GM18520 (cell line): ENCODE data around the gene LIPC.

Experiments
- ATAC-seq: cut with Tn5 transposase; IDR thresholded peaks from one replicate; pipeline ENCODE4 v1.9.1; 2021; ENCODE audit not compliant: unreplicated experiment

LIPC gene

GRCh38 chr15:58605931-58606530, 174.2 kb downstream of the LIPC start:
- ATAC-seq: no peak

DNA sequence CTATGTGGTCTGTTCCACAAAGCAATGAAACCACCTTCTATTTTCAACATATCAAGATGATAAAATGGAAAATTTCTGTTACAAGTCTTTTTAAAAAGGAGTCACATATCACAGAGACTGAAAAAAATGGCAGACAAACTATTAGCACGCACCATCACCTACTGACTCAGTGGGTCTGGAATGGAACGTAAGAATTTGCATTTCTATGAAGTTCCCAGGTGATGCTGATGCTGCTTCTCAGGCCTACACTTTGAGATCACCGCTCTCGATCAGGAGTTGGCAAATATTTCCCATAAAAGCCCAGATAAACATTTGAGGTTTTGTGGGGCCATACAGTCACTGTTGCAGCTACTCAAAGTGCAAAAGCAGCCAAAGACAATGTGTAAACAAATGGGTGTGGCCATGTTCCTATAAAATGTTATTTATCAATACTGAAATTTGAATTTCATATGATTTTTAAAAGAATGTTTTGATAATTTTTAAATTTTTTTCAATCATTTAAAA, 174.8 kb downstream of the LIPC start:
- ATAC-seq: no peak

GRCh38 chr15:58608129-58608590, 176.4 kb downstream of the LIPC start:
- ATAC-seq: no peak

DNA sequence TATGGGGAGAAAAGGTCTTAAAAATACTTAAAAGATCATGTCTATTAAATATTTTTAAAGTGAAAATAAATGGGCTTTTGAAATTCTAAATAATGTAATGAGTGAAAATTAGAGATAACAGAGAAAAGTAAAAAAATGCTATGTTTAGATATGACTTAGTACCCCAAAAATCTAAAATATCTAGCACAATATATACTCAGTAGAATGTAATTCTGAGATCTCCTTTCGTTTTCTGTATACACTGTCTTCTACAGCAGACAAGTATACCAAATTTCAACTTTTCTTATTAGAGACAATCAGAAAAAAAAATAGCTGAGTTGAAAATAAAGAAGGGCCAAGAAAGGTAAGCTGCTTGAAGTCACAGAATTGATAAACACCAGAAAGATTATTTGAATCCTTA, 176.9 kb downstream of the LIPC start:
- ATAC-seq: no peak

- ATAC-seq: no peak
Observed at GRCh38 chr15:58611731-58612676, 180.2 kb downstream of the LIPC start.

DNA sequence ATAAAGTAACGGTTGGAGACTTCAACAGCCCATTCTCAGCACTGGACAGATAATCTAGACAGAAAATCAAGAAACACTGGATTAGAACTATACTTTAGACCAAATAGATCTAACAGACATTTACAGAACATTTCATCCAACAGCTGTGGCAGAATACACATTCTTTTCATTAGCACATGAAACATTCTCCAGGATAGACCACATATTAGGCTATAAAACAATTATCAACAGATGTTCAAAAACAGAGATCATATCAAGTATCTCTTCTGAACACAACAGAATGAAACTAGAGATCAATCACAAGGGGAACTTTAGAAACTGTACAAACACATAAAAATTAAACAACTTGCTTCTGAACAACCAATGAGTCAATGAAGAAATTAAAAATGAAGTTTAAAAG, 184.4 kb downstream of the LIPC start:
- no peak for ATAC-seq
